Neuron (in vitro differentiated cells): ENCODE measurements around the gene ZNF846.

Source experiments
- H2AFZ ChIP-seq: one replicate; pipeline ENCODE4 v1.6.1; 2013; ENCODE audit warnings: low read depth, mild to moderate bottlenecking, inconsistent platforms, low read length, moderate library complexity
- H3K27me3 ChIP-seq: one replicate; pipeline ENCODE4 v1.6.1; 2013; ENCODE audit warnings: low read length; ENCODE audit not compliant: insufficient read depth
- H3K36me3 ChIP-seq: one replicate; pipeline ENCODE4 v1.6.1; 2013; ENCODE audit warnings: low read length; ENCODE audit not compliant: insufficient read depth
- H3K4me1 ChIP-seq: one replicate; pipeline ENCODE4 v1.6.1; 2013; ENCODE audit warnings: low read length; ENCODE audit not compliant: insufficient read depth
- H3K4me3 ChIP-seq: 2 replicates; pipeline ENCODE4 v1.5.1; 2013; ENCODE audit warnings: mild to moderate bottlenecking, low read length, moderate library complexity
- H3K9me3 ChIP-seq: one replicate; pipeline ENCODE4 v1.6.1; 2013; ENCODE audit warnings: low read length

ZNF846 gene

DNA sequence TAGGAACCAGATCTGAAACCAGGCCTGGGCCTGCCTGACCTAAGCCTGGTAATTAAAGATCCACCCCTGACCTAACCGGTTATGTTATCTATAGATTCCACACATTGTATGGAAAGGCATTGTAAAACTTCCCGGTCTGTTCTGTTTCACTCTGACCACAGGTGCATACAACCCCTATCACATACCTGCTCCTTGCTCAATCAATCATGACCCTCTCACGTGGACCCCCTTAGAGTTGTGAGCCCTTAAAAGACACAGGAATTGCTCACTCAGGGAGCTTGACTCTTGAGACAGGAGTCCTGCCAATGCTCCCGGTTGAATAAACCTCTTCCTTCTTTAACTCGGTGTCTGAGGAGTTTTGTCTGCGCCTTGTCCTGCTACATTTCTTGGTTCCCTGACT is 66.4 kb downstream of the ZNF846 start:
- H3K4me3 ChIP-seq, result no peak overlapping the region
- H2AFZ ChIP-seq, result no peak overlapping the region
- H3K36me3 ChIP-seq, result no peaks in the 10 kb centered on the region
- H3K9me3 ChIP-seq, result no peaks in the 10 kb centered on the region
- no peaks in the 10 kb centered on the region for H3K27me3 ChIP-seq
- H3K4me1 ChIP-seq, result no peaks in the 10 kb centered on the region
